Gastroesophageal sphincter (tissue), 4 donors: ENCODE results near the gene GPATCH2. TPM values are rescaled to one million over a fixed set of nuclear protein-coding genes. Genes with fewer than 3 reads are reported as not detected.

Source experiments
- ATAC-seq: fragments of 150-250 bp; one replicate; pipeline ENCODE4 v1.9.1; 2016; ENCODE audit warnings: mild to moderate bottlenecking, moderate library complexity
- H3K27ac ChIP-seq, 4 donors: fragments of 200-600 bp; sonication (generic) in 3 of 4; 1 replicate in 3 of 4; 2 replicates in 1 of 4; pipeline ENCODE4 v1.5.1; 2016 to 2019
- H3K27me3 ChIP-seq: fragments of 200-600 bp; sonication (generic); one replicate; pipeline ENCODE4 v1.5.1; 2019
- H3K36me3 ChIP-seq, 2 donors: fragments of 200-600 bp; sonication (generic); one replicate each; pipeline ENCODE4 v1.5.1; 2019; ENCODE audit warnings: control low read depth in 1 of 2
- H3K4me1 ChIP-seq, 3 donors: fragments of 200-600 bp; sonication (generic); 1 replicate in 2 of 3; 2 replicates in 1 of 3; pipeline ENCODE4 v1.5.1; 2016 to 2019; ENCODE audit warnings: control low read depth in 2 of 3
- H3K4me3 ChIP-seq, 2 donors: fragments of 200-600 bp; sonication (generic); one replicate each; pipeline ENCODE4 v1.5.1; 2019; ENCODE audit warnings: mild to moderate bottlenecking in 1 of 2, moderate library complexity in 1 of 2
- H3K9me3 ChIP-seq, 3 donors: fragments of 200-600 bp; sonication (generic); one replicate each; pipeline ENCODE4 v1.5.1; 2017 to 2019; ENCODE audit warnings: control low read depth in 2 of 3
- EP300 ChIP-seq: sonication (generic); formaldehyde crosslinking; IDR thresholded peaks from one replicate; pipeline ENCODE4 v1.6.1; 2017; ENCODE audit warnings: antibody characterized with exemption, mild to moderate bottlenecking
- POLR2A ChIP-seq, 2 donors: fragments of 450-650 bp; IDR thresholded peaks; one replicate each; pipeline ENCODE4 v1.6.1; 2017; ENCODE audit warnings: antibody characterized with exemption in 2 of 2, mild to moderate bottlenecking in 2 of 2, moderate library complexity in 1 of 2
- POLR2AphosphoS5 ChIP-seq: sonication (generic); formaldehyde crosslinking; IDR thresholded peaks from one replicate; pipeline ENCODE4 v1.6.1; 2017; ENCODE audit warnings: antibody characterized with exemption
- WGBS, 2 donors: methylation state at CpG; one replicate each; pipeline ENCODE4 v1.1.5; 2018; ENCODE audit warnings: low coverage in 1 of 2; 5-methylcytosine and 5-hydroxymethylcytosine counted together
- total RNA-seq, 4 donors: library from RNA; depleted of rRNA; stranded (reverse); fragments of >200 nt; gene quantifications; one replicate each; pipeline ENCODE4 v1.1.0, GENCODE V29; 2016
- TF ChIP-seq, protein P1 (sequence below), 4 experiments: fragments of 200-600 bp in 2 of 4; fragments of 450-650 bp in 2 of 4; sonication (generic) in 1 of 4; IDR thresholded peaks; one replicate each; pipeline ENCODE4 v1.5.1; 2017 to 2019; ENCODE audit warnings: antibody characterized with exemption in 4 of 4, mild to moderate bottlenecking in 2 of 4, moderate library complexity in 2 of 4

Gene GPATCH2
- total RNA-seq, 4 donors from 2014 or later: 11.2 to 18.7 (median 14.3) TPM

DNA sequence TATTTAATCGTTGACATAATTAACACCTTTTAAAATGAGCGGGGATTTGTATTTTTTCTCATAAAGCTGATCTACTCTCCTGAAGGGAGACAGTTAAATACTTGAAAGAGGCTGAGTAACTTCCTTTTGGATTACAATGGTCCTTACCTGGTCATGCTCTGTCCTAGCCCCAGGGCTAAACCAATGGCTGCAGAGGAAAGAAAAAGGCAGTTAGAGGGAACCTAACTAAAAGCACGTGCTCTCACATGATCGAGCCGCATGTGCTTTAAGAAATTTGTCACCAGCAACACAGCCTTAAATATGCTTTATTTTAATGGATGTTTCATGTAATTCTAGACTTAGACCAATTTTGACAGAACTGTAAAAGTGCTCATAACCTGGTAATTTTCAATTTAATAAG, 132.7 kb downstream of the GPATCH2 start:
- no peak overlapping the region for H3K27ac ChIP-seq
- H3K9me3 ChIP-seq: no peaks in the 10 kb centered on the region
- no peaks in the 10 kb centered on the region for H3K27me3 ChIP-seq
- H3K4me1 ChIP-seq: no peaks in the 10 kb centered on the region
- H3K36me3 ChIP-seq: peaks cover 0 to 16% of the 10 kb centered on the region in 2 donors
- TF ChIP-seq POLR2A (IDR thresholded peaks at IDR 0.05) (no peak), POLR2AphosphoS5 (no peak), EP300 (no peak)
- TF ChIP-seq, protein P1, sequence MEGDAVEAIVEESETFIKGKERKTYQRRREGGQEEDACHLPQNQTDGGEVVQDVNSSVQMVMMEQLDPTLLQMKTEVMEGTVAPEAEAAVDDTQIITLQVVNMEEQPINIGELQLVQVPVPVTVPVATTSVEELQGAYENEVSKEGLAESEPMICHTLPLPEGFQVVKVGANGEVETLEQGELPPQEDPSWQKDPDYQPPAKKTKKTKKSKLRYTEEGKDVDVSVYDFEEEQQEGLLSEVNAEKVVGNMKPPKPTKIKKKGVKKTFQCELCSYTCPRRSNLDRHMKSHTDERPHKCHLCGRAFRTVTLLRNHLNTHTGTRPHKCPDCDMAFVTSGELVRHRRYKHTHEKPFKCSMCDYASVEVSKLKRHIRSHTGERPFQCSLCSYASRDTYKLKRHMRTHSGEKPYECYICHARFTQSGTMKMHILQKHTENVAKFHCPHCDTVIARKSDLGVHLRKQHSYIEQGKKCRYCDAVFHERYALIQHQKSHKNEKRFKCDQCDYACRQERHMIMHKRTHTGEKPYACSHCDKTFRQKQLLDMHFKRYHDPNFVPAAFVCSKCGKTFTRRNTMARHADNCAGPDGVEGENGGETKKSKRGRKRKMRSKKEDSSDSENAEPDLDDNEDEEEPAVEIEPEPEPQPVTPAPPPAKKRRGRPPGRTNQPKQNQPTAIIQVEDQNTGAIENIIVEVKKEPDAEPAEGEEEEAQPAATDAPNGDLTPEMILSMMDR (IDR thresholded peaks at IDR 0.05): no peak
- no peak overlapping the region for H3K4me3 ChIP-seq
- ATAC-seq: no peak
- WGBS, 2 donors: 93 to 94% methylated on average over 5 of the region's 5 CpGs

DNA sequence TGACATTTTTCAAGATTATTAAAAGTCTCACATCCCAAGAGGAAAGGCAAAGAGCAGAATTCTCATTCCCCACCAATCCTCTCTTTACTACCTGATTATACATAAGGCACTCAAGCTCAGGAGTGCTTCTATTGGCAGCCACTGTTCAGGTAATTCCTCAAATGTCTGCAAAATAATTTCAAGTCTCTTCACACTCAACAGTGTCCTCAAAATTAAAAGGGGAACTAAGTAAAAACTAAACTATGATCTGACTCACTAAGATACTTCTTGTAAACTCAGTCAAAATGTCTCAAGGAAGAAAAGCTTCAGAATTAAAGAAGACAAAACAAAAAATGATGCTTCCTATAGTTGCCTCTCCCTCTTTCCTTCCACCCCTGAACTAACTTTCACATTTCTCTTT, 135.6 kb downstream of the GPATCH2 start:
- Histone ChIP-seq H3K4me1 (no peaks in the 10 kb centered on the region), H3K9me3 (no peaks in the 10 kb centered on the region), H3K36me3 (peaks cover 0 to 19% of the 10 kb centered on the region in 2 donors), H3K27ac (no peak overlapping the region), H3K27me3 (no peaks in the 10 kb centered on the region), H3K4me3 (no peak overlapping the region)
- TF ChIP-seq POLR2AphosphoS5: no peak
- TF ChIP-seq POLR2A (IDR thresholded peaks at IDR 0.05): no peak
- TF ChIP-seq, protein P1 (IDR thresholded peaks at IDR 0.05): no peak
- no peak for TF ChIP-seq EP300
- ATAC-seq: no peak

- Histone ChIP-seq H3K4me1 (no peaks in the 10 kb centered on the region), H3K4me3 (no peak overlapping the region), H3K9me3 (no peaks in the 10 kb centered on the region), H3K36me3 (peaks cover 0 to 19% of the 10 kb centered on the region in 2 donors), H3K27me3 (no peaks in the 10 kb centered on the region), H3K27ac (no peak overlapping the region)
- TF ChIP-seq POLR2A (IDR thresholded peaks at IDR 0.05) (no peak), EP300 (no peak), POLR2AphosphoS5 (no peak)
- TF ChIP-seq, protein P1 (IDR thresholded peaks at IDR 0.05): no peak
- WGBS, 2 donors: 77 to 100% methylated on average over 2 of the region's 2 CpGs
- no peak for ATAC-seq
Observed at GRCh38 chr1:217494767-217495166, 136.1 kb downstream of the GPATCH2 start.

- WGBS, 2 donors: 91 to 100% methylated on average over 1 of the region's 1 CpG
- no peaks in the 10 kb centered on the region for H3K4me1 ChIP-seq
- H3K9me3 ChIP-seq: no peaks in the 10 kb centered on the region
- TF ChIP-seq EP300 (no peak), POLR2A (IDR thresholded peaks at IDR 0.05) (no peak), POLR2AphosphoS5 (no peak)
- TF ChIP-seq, protein P1 (IDR thresholded peaks at IDR 0.05): no peak
- peaks cover 0 to 19% of the 10 kb centered on the region in 2 donors for H3K36me3 ChIP-seq
- no peak for ATAC-seq
- H3K27ac ChIP-seq: no peak overlapping the region
- no peaks in the 10 kb centered on the region for H3K27me3 ChIP-seq
- no peak overlapping the region for H3K4me3 ChIP-seq
Observed at GRCh38 chr1:217493290-217493689, 137.6 kb downstream of the GPATCH2 start.

DNA sequence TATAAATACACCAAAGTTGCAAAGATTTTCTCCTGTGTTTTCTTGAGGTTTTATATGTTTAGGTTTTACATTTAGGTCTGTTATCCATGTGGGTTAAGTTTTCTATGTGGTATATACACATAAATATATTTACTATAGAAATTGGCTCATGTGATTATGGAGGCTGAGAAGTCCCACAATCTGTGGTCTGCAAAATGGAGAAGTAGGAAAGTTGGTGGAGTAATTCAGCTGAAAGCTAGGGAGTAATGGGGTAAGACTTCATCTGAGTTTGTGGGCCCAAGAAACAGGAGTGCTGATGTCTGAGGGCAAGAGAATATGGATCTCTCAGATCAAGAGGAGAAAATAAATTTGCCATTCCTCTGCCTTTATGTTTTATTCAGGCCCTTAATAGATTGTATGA, 146.0 kb downstream of the GPATCH2 start:
- no peak overlapping the region for H3K4me3 ChIP-seq
- no peak overlapping the region for H3K27ac ChIP-seq
- TF ChIP-seq POLR2AphosphoS5 (no peak), EP300 (no peak)
- TF ChIP-seq, protein P1 (IDR thresholded peaks at IDR 0.05): no peak
- no peak for ATAC-seq
- H3K27me3 ChIP-seq: no peaks in the 10 kb centered on the region
- peaks cover 0 to 8% (median 0%) of the 10 kb centered on the region in 3 donors for H3K9me3 ChIP-seq
- H3K4me1 ChIP-seq: no peaks in the 10 kb centered on the region
- H3K36me3 ChIP-seq: peaks cover 0 to 42% of the 10 kb centered on the region in 2 donors
